ENCODE data around the gene ASXL1.

DNA sequence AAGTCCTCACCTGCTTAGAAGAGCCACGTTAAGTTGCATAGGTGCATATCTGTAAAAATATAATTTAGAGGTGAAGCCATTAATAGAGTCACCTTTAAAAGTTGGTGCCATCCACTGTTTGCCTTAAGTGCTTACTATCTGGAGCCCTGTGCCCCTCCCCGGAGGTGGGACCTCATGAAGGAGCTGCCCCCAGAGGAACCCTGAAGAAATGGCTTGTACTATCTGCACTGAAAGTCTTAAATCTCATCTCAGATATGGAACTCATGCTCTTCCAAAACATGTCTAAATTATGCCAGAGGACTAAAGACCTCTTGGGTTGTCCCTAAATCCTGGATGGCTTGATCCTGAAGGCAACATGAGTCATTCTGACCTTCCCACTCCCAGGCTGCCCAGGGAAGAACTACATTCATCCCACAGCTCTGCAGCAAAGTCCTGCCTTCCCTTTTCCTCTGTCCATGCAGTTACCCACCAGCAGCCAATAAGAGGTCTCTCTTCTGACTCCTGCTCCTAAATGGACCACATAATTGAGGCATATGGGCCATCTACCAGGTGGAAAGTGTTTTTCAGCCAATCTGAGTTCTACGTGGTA lies 85.3 kb downstream of the ASXL1 start:
- TF ChIP-seq, protein P1, sequence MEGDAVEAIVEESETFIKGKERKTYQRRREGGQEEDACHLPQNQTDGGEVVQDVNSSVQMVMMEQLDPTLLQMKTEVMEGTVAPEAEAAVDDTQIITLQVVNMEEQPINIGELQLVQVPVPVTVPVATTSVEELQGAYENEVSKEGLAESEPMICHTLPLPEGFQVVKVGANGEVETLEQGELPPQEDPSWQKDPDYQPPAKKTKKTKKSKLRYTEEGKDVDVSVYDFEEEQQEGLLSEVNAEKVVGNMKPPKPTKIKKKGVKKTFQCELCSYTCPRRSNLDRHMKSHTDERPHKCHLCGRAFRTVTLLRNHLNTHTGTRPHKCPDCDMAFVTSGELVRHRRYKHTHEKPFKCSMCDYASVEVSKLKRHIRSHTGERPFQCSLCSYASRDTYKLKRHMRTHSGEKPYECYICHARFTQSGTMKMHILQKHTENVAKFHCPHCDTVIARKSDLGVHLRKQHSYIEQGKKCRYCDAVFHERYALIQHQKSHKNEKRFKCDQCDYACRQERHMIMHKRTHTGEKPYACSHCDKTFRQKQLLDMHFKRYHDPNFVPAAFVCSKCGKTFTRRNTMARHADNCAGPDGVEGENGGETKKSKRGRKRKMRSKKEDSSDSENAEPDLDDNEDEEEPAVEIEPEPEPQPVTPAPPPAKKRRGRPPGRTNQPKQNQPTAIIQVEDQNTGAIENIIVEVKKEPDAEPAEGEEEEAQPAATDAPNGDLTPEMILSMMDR (IDR thresholded peaks at IDR 0.05 in 2 of 3, conservative IDR thresholded peaks at IDR 0.05 in 1 of 3; ENCODE audit: borderline replicate concordance in 1 of 3, insufficient read depth in 1 of 3, low read depth in 2 of 3, low read length in 2 of 3) = no peak
- no peak for TF ChIP-seq POLR2A (IDR thresholded peaks at IDR 0.05; ENCODE audit: borderline replicate concordance, extremely low read depth, insufficient read depth, insufficient read length)
